ENCODE data around the gene HPD. TPM values are rescaled to one million over a fixed set of nuclear protein-coding genes. Genes with fewer than 3 reads are reported as not detected.

HPD gene
- total RNA-seq, 2 experiments from 2014 or later, result not detected

- H3K9me2 ChIP-seq (ENCODE audit: insufficient read depth, low read length), result no peaks in the 10 kb centered on the region
- peak; percentile 57 for DNase-seq (ENCODE audit: low spot score)
- peaks cover 6% of the 10 kb centered on the region; the same call in 1 of the 2 replicates for H4K20me1 ChIP-seq (ENCODE audit: insufficient read depth, low read length)
- ChIA-PET CTCF (ENCODE audit: unreplicated experiment) (interaction anchor here (1.0 to 1.3 kb wide), 2 partner anchors 9 to 84 kb away, joined by 7 read pairs; no protein-coding TSS in a partner anchor), POLR2A (interaction anchor here (0.6 to 0.8 kb wide), 4 partner anchors 15 to 956 kb away, joined by 3 to 6 read pairs (median 4); no protein-coding TSS in a partner anchor)
- peaks cover 59% of the 10 kb centered on the region for H3K4me1 ChIP-seq (ENCODE audit: insufficient read depth, low read length, poor library complexity, severe bottlenecking)
- no peak overlapping the region for H2AFZ ChIP-seq (ENCODE audit: low read length)
- H3K79me2 ChIP-seq (ENCODE audit: insufficient read depth, low read depth, low read length), result peaks cover 32% of the 10 kb centered on the region; the same call in 1 of the 2 replicates
- BruUV-seq (replicated peaks), result no TSS peak
- peak overlapping the region; percentile 66 for H3K27ac ChIP-seq (ENCODE audit: low read depth, low read length, poor library complexity, severe bottlenecking)
- no peaks in the 10 kb centered on the region for H3K9me3 ChIP-seq (ENCODE audit: low read length)
- intact Hi-C loops (cut with micrococcal nuclease; ENCODE audit: unreplicated experiment), result loop anchor here (5.0 kb wide), 2 partner anchors 177 to 203 kb away; partner anchors contain the start of gene ORAI1
- H3K4me3 ChIP-seq (ENCODE audit: low read depth, low read length, poor library complexity, severe bottlenecking), result peak overlapping the region; percentile 75
- H3K4me2 ChIP-seq (ENCODE audit: low read length), result peak overlapping the region; percentile 94
- no peak for TF ChIP-seq EZH2phosphoT487 (IDR thresholded peaks at IDR 0.05; ENCODE audit: borderline replicate concordance, low read depth, low read length)
- TF ChIP-seq CTCF (conservative IDR thresholded peaks at IDR 0.05; ENCODE audit: low read length), result no peak
- H3K36me3 ChIP-seq (ENCODE audit: insufficient read depth, low read length), result peaks cover 20% of the 10 kb centered on the region
Observed at GRCh38 chr12:121804417-121805111, 54.1 kb downstream of the HPD start.

GRCh38 chr12:121803861-121804416 lies 54.7 kb downstream of the HPD start, which contains the start of gene SETD1B:
Gene SETD1B, plus strand, starts transcription at chr12:121804009. Its CDS starts 729 bp downstream, at chr12:121804738.
- intact Hi-C loops (cut with micrococcal nuclease; ENCODE audit: unreplicated experiment), result loop anchor here (2.0 to 5.0 kb wide), 3 partner anchors 177 to 203 kb away; partner anchors contain the start of gene ORAI1
- Histone ChIP-seq H3K4me1 (ENCODE audit: insufficient read depth, low read length, poor library complexity, severe bottlenecking) (peaks cover 64% of the 10 kb centered on the region), H3K9me2 (ENCODE audit: insufficient read depth, low read length) (no peaks in the 10 kb centered on the region), H3K9me3 (ENCODE audit: low read length) (no peaks in the 10 kb centered on the region), H3K79me2 (ENCODE audit: insufficient read depth, low read depth, low read length) (peaks cover 32% of the 10 kb centered on the region; the same call in 1 of the 2 replicates), H4K20me1 (ENCODE audit: insufficient read depth, low read length) (peaks cover 6% of the 10 kb centered on the region; the same call in 1 of the 2 replicates), H3K4me3 (ENCODE audit: low read depth, low read length, poor library complexity, severe bottlenecking) (peak within 1 kb of the TSS; percentile 75), H2AFZ (ENCODE audit: low read length) (peak within 1 kb of the TSS; percentile 35), H3K36me3 (ENCODE audit: insufficient read depth, low read length) (peaks cover 17% of the 10 kb centered on the region), H3K4me2 (ENCODE audit: low read length) (peak within 1 kb of the TSS; percentile 99), H3K27ac (ENCODE audit: low read depth, low read length, poor library complexity, severe bottlenecking) (peak within 1 kb of the TSS; percentile 95)
- ChIA-PET POLR2A (interaction anchor here (0.6 to 2.9 kb wide), 5 partner anchors 14 to 1429 kb away, joined by 3 to 10 read pairs (median 4); partner anchors contain the start of gene MPHOSPH9), CTCF (ENCODE audit: unreplicated experiment) (interaction anchor here (1.0 to 1.3 kb wide), 2 partner anchors 9 to 84 kb away, joined by 7 read pairs; no protein-coding TSS in a partner anchor)
- no TSS peak for BruUV-seq (replicated peaks)
- TF ChIP-seq CTCF (conservative IDR thresholded peaks at IDR 0.05; ENCODE audit: low read length) (no peak), EZH2phosphoT487 (IDR thresholded peaks at IDR 0.05; ENCODE audit: borderline replicate concordance, low read depth, low read length) (no peak)
- peak; percentile 79 for DNase-seq (ENCODE audit: low spot score)
